ENCODE data around the gene STK38. TPM values are rescaled to one million over a fixed set of nuclear protein-coding genes. Genes with fewer than 3 reads are reported as not detected.

Gene STK38
- 16.6 and 17.1 TPM in 2 replicates for total RNA-seq
- polyA plus RNA-seq, result 22.5 and 35.3 TPM in 2 replicates

DNA sequence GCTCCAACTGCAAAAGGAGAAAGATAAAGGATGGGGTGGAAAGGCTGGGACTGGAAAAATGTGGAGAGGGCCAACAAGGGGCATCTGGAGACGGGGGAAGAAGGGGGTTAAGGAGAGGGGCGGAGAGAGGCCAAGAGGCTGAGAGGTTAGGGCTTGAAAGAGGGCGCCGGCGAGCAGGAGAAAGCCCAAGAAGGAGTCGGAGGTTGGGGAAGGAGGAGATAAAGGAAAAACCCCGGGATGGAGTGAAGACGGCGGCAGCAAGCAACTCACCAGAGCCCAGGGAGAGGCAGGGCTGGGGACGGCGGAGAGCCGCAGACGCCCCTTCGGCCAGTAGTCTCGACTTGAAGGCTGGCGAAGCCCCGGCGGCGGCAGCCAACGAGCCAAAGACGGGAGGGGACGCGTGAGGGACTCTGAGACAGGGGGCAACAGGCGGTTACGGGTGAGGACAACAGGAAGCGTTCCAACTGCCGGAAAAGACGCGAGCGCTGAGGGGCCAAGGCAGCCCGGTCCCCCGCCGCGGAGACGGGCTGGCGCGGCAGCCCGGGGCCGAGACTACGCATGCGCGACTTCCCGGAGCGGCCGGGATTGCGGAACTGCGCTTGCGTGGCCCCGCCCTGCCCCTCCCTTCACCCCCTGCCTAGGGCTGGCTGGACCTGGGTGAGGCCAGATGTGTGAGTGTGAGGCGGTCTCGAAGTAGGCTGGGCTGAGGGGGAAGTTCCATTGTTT is at the start of gene STK38:
STK38 (minus strand) TSS at position 560 of the 726 bp plus-strand sequence. CDS start 7,277 bp downstream, outside the sequence.
- no peaks in the 10 kb centered on the region for H3K9me3 ChIP-seq (ENCODE audit: low read depth)
- H3K36me3 ChIP-seq, result no peaks in the 10 kb centered on the region
- peak within 1 kb of the TSS; percentile 88 for H3K27ac ChIP-seq
- peak; percentile 92 to 93 for DNase-seq (ENCODE audit: low read depth in 1 of 2, low spot score in 1 of 2)
- peaks cover 11% of the 10 kb centered on the region for H3K4me1 ChIP-seq (ENCODE audit: low read depth)
- TF ChIP-seq, protein P1, sequence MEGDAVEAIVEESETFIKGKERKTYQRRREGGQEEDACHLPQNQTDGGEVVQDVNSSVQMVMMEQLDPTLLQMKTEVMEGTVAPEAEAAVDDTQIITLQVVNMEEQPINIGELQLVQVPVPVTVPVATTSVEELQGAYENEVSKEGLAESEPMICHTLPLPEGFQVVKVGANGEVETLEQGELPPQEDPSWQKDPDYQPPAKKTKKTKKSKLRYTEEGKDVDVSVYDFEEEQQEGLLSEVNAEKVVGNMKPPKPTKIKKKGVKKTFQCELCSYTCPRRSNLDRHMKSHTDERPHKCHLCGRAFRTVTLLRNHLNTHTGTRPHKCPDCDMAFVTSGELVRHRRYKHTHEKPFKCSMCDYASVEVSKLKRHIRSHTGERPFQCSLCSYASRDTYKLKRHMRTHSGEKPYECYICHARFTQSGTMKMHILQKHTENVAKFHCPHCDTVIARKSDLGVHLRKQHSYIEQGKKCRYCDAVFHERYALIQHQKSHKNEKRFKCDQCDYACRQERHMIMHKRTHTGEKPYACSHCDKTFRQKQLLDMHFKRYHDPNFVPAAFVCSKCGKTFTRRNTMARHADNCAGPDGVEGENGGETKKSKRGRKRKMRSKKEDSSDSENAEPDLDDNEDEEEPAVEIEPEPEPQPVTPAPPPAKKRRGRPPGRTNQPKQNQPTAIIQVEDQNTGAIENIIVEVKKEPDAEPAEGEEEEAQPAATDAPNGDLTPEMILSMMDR (IDR thresholded peaks at IDR 0.05; ENCODE audit: low read depth, low read length), result peak; percentile 10
- H3K27me3 ChIP-seq, result no peaks in the 10 kb centered on the region
- peak within 1 kb of the TSS; percentile 88 for H3K4me3 ChIP-seq

DNA sequence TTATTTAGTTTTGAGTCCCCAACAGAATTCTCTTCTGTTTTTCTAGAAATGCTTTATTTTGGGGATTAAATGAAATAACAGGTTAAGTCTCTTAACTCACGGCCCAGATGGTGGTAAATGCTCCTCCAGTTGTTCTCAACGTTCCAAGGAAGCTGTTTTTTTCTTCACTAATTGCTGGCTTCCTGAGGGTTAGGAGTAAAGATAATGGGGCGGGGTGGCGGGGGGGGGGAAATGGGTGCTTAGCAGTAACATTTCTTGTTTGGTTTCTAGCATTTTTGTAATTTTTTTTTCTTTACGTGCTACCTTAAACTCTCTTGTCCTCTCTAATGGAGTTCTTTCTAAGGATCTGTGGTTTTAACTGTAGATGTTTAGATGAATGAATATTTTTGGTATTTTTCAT is 49.1 kb upstream of the STK38 start:
- Histone ChIP-seq H3K27ac (peak overlapping the region; percentile 98), H3K36me3 (peaks cover 46% of the 10 kb centered on the region)

DNA sequence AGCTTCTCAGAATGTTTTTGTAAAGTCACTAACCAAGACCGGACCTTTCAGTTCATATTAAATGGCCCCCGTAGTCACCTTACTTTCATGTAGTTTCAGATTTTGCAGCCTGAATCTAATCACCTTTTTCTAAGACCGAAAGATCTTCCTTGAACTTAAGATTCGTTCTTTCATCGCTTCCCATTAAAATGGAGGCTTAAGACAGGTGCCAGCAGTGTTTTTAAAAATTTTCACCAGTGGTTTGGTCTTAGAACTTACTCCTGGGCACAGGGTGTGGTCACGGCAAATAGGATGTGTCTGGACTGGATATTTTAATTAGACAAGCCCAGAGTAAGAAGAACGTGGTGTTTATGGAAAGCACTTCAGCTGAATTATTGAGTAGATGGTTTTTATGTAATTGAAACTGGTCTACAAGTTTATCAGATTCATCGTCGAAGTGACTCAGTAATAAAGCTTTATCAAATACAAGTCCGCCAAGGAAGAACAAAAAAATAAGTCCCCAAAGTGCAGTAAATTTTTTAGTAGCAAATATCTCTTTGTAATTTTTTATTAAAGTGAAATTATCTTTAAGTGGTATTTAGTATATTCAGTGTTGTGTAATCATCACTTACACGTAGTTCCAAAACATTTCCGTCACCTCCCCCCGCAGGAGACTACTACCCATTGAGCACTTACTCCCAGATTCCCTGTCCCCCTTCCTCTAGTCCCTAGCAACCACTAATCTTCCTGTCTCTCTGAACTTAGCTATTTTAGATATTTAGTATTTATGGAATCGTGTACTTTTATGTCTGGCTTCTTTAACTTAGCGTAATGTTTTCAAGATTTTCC is 47.8 kb upstream of the STK38 start:
- peak overlapping the region; percentile 94 for H3K4me3 ChIP-seq
- no peaks in the 10 kb centered on the region for H3K27me3 ChIP-seq
- TF ChIP-seq, protein P1 (IDR thresholded peaks at IDR 0.05; ENCODE audit: low read depth, low read length), result no peak
- H3K4me1 ChIP-seq (ENCODE audit: low read depth), result peaks cover 29% of the 10 kb centered on the region
- H3K27ac ChIP-seq, result peak overlapping the region; percentile 98
- H3K9me3 ChIP-seq (ENCODE audit: low read depth), result no peaks in the 10 kb centered on the region
- peaks cover 34% of the 10 kb centered on the region for H3K36me3 ChIP-seq
- peak; percentile 53 to 75 for DNase-seq (ENCODE audit: low read depth in 1 of 2, low spot score in 1 of 2)

More for the DNA sequence above, 49.1 kb upstream of the STK38 start:
- TF ChIP-seq, protein P1 (IDR thresholded peaks at IDR 0.05; ENCODE audit: low read depth, low read length), result no peak
- Histone ChIP-seq H3K4me3 (peak overlapping the region; percentile 94), H3K4me1 (ENCODE audit: low read depth) (peaks cover 29% of the 10 kb centered on the region), H3K9me3 (ENCODE audit: low read depth) (no peaks in the 10 kb centered on the region), H3K27me3 (no peaks in the 10 kb centered on the region)
- DNase-seq (ENCODE audit: low read depth in 1 of 2, low spot score in 1 of 2), result no peak

DNA sequence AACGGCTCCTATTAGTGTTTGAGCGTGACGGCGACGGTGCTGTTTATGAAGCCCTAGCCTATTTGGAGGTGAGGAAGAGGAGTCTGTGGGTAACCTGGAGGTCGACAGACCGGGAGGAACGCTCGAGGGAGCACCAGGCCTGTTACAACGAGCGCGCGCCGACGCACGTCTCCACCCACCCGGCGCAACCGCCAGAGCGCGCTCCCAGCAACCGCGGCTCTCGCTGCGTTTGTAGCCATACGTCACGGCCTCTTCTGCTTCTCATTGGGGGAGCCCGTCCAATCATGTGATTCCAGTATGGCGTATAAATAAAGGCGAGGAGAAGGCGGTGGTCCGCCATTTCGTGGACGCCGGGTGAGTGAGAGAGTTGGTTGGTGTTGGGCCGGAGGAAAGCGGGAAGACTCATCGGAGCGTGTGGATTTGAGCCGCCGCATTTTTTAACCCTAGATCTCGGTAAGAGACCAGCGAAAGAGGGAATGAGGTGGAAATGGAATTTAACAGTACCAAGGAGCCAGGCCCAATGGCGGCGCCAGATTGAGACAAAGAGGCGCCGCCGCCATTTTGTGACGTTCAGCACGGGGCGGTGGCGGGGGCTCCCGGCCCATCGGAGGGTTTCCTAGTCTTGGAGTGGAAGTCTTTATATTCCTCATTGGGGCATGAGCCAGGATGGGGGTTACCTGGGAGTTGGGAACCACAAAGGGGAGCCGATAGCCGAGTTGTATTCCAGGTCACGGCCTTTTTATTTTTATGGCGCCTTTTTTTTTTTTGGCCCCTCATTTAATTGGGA is 46.9 kb upstream of the STK38 start, which contains the start of gene SRSF3:
SRSF3 (plus strand) TSS at position 334 of the 787 bp plus-strand sequence. CDS start 2,401 bp downstream, outside the sequence.
- TF ChIP-seq, protein P1 (IDR thresholded peaks at IDR 0.05; ENCODE audit: low read depth, low read length), result peak; percentile 27

DNA sequence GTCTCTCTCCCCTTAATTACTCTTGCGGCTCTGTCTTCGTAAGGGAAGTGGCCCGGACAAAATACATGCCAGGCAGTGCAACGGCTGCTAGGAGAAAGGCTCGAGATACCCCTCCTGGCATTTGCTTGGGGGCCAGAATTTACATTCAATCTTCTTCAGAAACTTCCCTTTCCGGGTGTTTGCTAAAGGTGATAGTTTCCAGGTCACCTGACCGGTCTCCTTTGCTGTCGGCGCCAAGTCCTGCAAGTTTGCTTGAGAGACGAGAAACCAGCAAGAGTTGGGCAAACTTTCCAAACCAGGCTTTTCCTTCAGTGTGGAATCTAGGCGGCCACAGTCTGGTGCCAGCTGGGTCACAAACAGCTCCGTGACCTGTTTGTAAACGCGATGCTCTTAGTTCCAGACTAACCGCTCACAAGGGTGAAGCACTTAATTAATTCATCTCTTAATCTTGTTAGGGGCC is 46.3 kb upstream of the STK38 start:
- Histone ChIP-seq H3K9me3 (ENCODE audit: low read depth) (no peaks in the 10 kb centered on the region), H3K4me3 (peak overlapping the region; percentile 94), H3K4me1 (ENCODE audit: low read depth) (peaks cover 20% of the 10 kb centered on the region), H3K27ac (peak overlapping the region; percentile 98), H3K36me3 (peaks cover 19% of the 10 kb centered on the region), H3K27me3 (no peaks in the 10 kb centered on the region)
- TF ChIP-seq, protein P1 (IDR thresholded peaks at IDR 0.05; ENCODE audit: low read depth, low read length), result no peak
- peak; percentile 41 to 43 for DNase-seq (ENCODE audit: low read depth in 1 of 2, low spot score in 1 of 2)

More for the DNA sequence above, 46.9 kb upstream of the STK38 start, which contains the start of gene SRSF3:
- Histone ChIP-seq H3K27ac (peak within 1 kb of the TSS; percentile 98), H3K4me1 (ENCODE audit: low read depth) (peaks cover 26% of the 10 kb centered on the region), H3K36me3 (peaks cover 26% of the 10 kb centered on the region), H3K4me3 (peak within 1 kb of the TSS; percentile 94), H3K27me3 (no peaks in the 10 kb centered on the region), H3K9me3 (ENCODE audit: low read depth) (no peaks in the 10 kb centered on the region)
- peak; percentile 99 for DNase-seq (ENCODE audit: low read depth in 1 of 2, low spot score in 1 of 2)
